OCI-LY1 (cell line): ENCODE measurements around the gene UBR4.

Experiments
- H2AFZ ChIP-seq: fragments of 200-600 bp; sonication (generic), shearing (Covaris generic); 2 replicates; pipeline ENCODE4 v1.6.0; 2014; ENCODE audit warnings: antibody characterized with exemption, mild to moderate bottlenecking, low read length
- H3F3A ChIP-seq: fragments of 200-600 bp; sonication (generic), shearing (Covaris generic); 2 replicates; pipeline ENCODE4 v1.6.0; 2014; ENCODE audit warnings: mild to moderate bottlenecking, antibody characterized with exemption, low read length, moderate library complexity; ENCODE audit not compliant: insufficient read depth
- H3K27ac ChIP-seq: fragments of 200-600 bp; sonication (generic); 2 replicates; pipeline ENCODE4 v1.5.1; 2014; ENCODE audit warnings: low read length, mixed run types, mild to moderate bottlenecking, low read depth; ENCODE audit not compliant: poor library complexity, severe bottlenecking
- H3K27me3 ChIP-seq: fragments of 200-600 bp; sonication (generic); 2 replicates; pipeline ENCODE4 v1.6.0; 2014; ENCODE audit warnings: antibody characterized with exemption, mild to moderate bottlenecking, low read length, moderate library complexity; ENCODE audit not compliant: insufficient read depth
- H3K36me3 ChIP-seq: fragments of 200-600 bp; sonication (generic); 2 replicates; pipeline ENCODE4 v1.6.1; 2014; ENCODE audit warnings: mild to moderate bottlenecking, antibody characterized with exemption, low read length, moderate library complexity, mixed read lengths; ENCODE audit not compliant: insufficient read depth
- H3K4me1 ChIP-seq: fragments of 200-600 bp; sonication (generic); 2 replicates; pipeline ENCODE4 v1.5.1; 2014; ENCODE audit warnings: mild to moderate bottlenecking, low read length, moderate library complexity; ENCODE audit not compliant: insufficient read depth, severe bottlenecking
- H3K4me2 ChIP-seq: fragments of 200-600 bp; sonication (generic), shearing (Covaris generic); 2 replicates; pipeline ENCODE4 v1.6.1; 2014; ENCODE audit warnings: low read length
- H3K4me3 ChIP-seq: fragments of 200-600 bp; sonication (generic); 2 replicates; pipeline ENCODE4 v1.5.1; 2014; ENCODE audit warnings: low read length, low read depth, mild to moderate bottlenecking, mixed read lengths; ENCODE audit not compliant: poor library complexity, severe bottlenecking
- H3K79me2 ChIP-seq: fragments of 200-600 bp; shearing (Covaris generic); 2 replicates; pipeline ENCODE4 v1.6.1; 2016; ENCODE audit warnings: mixed run types, low read length, mixed read lengths; ENCODE audit not compliant: insufficient read depth
- H3K9ac ChIP-seq: fragments of 200-600 bp; sonication (generic), shearing (Covaris generic); 2 replicates; pipeline ENCODE4 v1.6.1; 2014; ENCODE audit warnings: mild to moderate bottlenecking, low read length, mixed read lengths
- H3K9me2 ChIP-seq: fragments of 200-600 bp; sonication (generic), shearing (Covaris generic); 2 replicates; pipeline ENCODE4 v1.6.1; 2014; ENCODE audit warnings: low read depth, mild to moderate bottlenecking, low read length, mixed read lengths
- H3K9me3 ChIP-seq: fragments of 200-600 bp; shearing (Covaris generic); 2 replicates; pipeline ENCODE4 v1.6.1; 2014; ENCODE audit warnings: low read length, mixed read lengths
- H4K20me1 ChIP-seq: fragments of 200-600 bp; sonication (generic), shearing (Covaris generic); 2 replicates; pipeline ENCODE4 v1.6.0; 2016; ENCODE audit warnings: mild to moderate bottlenecking, low read length; ENCODE audit not compliant: insufficient read depth
- EZH2 ChIP-seq: fragments of 200-600 bp; sonication (generic), shearing (Covaris generic); IDR thresholded peaks from 2 replicates; pipeline ENCODE4 v1.8.0; 2017; ENCODE audit warnings: borderline replicate concordance, mixed run types, mild to moderate bottlenecking, antibody characterized with exemption, low read length, moderate library complexity, mixed read lengths
- TF ChIP-seq, protein P1 (sequence below): fragments of 200-600 bp; sonication (generic), shearing (Covaris generic); IDR thresholded peaks from 2 replicates; pipeline ENCODE4 v1.5.1; 2017; ENCODE audit warnings: mild to moderate bottlenecking, antibody characterized with exemption, low read length, moderate library complexity, mixed read lengths

UBR4 gene

DNA sequence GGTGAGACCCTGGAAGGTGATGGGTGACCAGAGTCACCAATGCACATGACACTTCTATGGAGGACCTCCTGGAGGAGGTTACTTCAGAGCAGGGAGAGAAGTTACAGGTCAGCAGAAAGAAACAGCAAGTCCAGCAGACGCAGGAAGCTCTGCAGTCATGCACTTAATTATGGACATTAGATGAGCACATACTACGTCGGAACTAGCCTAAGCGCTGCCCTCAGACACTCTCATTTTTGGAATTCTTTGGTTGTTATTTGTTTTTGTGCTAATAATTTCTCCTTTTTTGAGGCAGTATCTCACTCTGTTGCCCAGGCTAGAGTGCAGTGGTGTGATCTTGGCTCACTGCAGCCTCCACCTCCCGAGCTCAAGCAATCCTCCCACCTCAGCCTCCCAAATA, 160.3 kb downstream of the UBR4 start:
- H3K36me3 ChIP-seq = no peaks in the 10 kb centered on the region
- no peak overlapping the region for H3K4me2 ChIP-seq
- TF ChIP-seq, protein P1, sequence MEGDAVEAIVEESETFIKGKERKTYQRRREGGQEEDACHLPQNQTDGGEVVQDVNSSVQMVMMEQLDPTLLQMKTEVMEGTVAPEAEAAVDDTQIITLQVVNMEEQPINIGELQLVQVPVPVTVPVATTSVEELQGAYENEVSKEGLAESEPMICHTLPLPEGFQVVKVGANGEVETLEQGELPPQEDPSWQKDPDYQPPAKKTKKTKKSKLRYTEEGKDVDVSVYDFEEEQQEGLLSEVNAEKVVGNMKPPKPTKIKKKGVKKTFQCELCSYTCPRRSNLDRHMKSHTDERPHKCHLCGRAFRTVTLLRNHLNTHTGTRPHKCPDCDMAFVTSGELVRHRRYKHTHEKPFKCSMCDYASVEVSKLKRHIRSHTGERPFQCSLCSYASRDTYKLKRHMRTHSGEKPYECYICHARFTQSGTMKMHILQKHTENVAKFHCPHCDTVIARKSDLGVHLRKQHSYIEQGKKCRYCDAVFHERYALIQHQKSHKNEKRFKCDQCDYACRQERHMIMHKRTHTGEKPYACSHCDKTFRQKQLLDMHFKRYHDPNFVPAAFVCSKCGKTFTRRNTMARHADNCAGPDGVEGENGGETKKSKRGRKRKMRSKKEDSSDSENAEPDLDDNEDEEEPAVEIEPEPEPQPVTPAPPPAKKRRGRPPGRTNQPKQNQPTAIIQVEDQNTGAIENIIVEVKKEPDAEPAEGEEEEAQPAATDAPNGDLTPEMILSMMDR = no peak
- no peak for TF ChIP-seq EZH2
- H3K9ac ChIP-seq = no peak overlapping the region
- no peaks in the 10 kb centered on the region for H3K4me1 ChIP-seq
- H3K9me2 ChIP-seq = no peaks in the 10 kb centered on the region
- H3F3A ChIP-seq = no peaks in the 10 kb centered on the region
- no peaks in the 10 kb centered on the region for H4K20me1 ChIP-seq
- no peak overlapping the region for H3K4me3 ChIP-seq
- no peak overlapping the region for H3K27ac ChIP-seq
- H3K9me3 ChIP-seq = no peaks in the 10 kb centered on the region
- H3K27me3 ChIP-seq = peaks cover 7% of the 10 kb centered on the region; the same call in 1 of the 2 replicates
- no peak overlapping the region for H2AFZ ChIP-seq
- no peaks in the 10 kb centered on the region for H3K79me2 ChIP-seq

DNA sequence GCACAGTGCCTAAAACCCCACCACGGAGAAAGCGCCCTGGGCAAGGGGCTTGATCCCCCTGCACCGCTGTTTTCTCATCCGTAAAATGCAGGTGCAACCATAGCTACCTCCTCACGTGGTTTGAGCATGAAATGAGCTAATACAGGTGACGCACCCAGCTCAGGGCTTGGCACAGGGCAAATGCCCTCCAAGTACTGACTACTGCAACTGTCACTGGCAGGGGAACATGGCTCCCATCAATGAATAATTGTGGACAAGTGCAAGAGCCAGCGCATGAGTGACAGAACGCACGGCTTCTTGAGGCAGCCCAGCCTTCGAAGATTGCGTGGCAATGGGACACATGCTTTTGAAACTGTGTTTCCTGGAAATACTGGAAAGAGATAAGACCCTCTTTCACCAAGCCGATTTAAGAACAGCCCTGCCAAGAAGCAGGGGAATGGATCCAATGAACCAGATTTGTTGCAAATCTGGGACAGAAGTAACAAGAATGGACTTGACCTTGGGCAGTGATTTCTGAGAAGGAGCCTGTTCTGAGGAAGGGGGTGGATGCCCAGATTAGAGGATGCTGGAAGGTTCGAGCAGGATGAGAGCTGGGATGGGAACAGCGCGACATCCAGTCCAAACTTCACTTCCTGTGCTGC, 160.8 kb downstream of the UBR4 start:
- no peak overlapping the region for H3K4me2 ChIP-seq
- H3K9ac ChIP-seq = no peak overlapping the region
- H3K27ac ChIP-seq = no peak overlapping the region
- H2AFZ ChIP-seq = no peak overlapping the region
- H3K9me2 ChIP-seq = no peaks in the 10 kb centered on the region
- H4K20me1 ChIP-seq = no peaks in the 10 kb centered on the region
- TF ChIP-seq, protein P1 = no peak
- TF ChIP-seq EZH2 = no peak
- no peaks in the 10 kb centered on the region for H3K4me1 ChIP-seq
- no peaks in the 10 kb centered on the region for H3K36me3 ChIP-seq
- no peak overlapping the region for H3K4me3 ChIP-seq
- H3K79me2 ChIP-seq = no peaks in the 10 kb centered on the region
- no peaks in the 10 kb centered on the region for H3K9me3 ChIP-seq
- H3F3A ChIP-seq = no peaks in the 10 kb centered on the region
- H3K27me3 ChIP-seq = peaks cover 7% of the 10 kb centered on the region; the same call in 1 of the 2 replicates

DNA sequence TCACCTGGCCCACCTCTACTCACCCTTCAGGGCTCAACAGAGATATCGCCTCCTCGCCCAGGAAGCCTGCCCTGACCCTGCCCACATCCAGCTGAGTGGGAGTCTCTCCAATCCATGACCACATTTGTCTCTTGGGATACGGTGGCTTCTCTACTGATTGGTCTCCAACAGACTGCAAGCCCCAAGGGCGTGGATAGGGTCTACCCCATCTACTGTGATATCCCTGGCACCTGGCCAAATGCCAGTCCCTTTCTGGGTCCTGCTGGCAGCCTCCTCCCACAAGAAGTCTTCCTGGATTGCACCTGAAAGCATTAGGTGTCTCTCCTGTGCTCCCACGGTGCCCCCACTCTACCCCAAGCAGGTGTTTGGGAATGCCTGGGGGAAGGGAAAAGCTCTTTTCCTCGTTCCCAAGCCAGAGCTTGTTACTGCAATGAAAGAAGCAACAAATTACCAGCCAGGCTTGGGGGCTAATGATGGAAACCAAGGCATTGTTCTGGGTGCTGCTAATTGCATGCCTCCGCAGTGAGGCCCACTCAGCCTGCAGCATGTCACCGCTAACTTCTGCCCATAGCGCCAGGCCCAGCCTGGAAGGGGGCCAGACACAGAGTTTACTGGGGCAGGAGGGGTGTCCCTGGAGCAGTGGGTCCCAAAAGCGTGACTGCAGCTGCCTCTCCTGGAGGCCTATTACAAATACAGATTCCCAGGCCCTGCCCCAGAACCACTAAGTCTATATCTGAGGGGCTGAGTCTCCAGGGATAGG, 162.9 kb downstream of the UBR4 start:
- no peak for TF ChIP-seq EZH2
- TF ChIP-seq, protein P1 = no peak
- Histone ChIP-seq H3K4me1 (no peaks in the 10 kb centered on the region), H3K79me2 (no peaks in the 10 kb centered on the region), H3K9ac (no peak overlapping the region), H3K36me3 (no peaks in the 10 kb centered on the region), H4K20me1 (no peaks in the 10 kb centered on the region), H3K9me3 (no peaks in the 10 kb centered on the region), H3F3A (no peaks in the 10 kb centered on the region), H3K4me2 (no peak overlapping the region), H3K4me3 (no peak overlapping the region), H3K27ac (no peak overlapping the region), H2AFZ (no peak overlapping the region), H3K27me3 (peaks cover 10% of the 10 kb centered on the region; the same call in 1 of the 2 replicates), H3K9me2 (no peaks in the 10 kb centered on the region)
